ENCODE results near the gene CYP46A1.
A peak's percentile ranks its signal among the peaks of the same experiment; 100 is the strongest.

The CYP46A1 gene

DNA sequence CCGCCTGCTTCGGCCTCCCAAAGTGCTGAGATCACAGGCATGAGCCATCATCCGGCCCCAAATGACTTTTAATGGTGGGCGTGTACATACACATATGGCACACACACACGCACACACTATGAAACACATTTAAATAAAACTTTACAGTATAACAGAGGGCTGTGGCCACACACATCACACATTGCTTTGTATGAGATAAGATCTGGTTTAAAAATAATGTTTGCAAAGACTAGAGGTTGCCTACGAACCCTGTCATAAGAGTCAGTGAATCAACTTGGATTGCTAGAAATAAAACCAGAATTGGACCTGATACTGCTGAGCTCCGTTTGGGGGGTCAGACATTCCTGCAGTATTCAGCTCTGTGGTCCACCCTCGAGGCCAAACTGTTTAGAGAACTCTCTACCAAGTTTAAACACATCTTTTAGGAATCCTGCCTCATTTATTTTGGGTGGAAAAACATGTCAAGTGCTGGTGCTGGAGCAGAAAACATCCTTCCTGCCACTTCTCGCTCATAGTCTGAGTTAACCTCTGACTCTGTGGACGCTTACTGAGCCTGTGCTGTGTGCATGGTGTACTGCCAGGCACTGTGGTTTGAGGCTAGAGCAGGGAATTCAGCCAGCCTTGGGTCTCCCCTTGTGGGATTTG is 61.3 kb downstream of the CYP46A1 start:
- peak; percentile 69 for DNase-seq (ENCODE audit: low read depth)

GRCh38 chr14:99747167-99747566 is 63.1 kb downstream of the CYP46A1 start:
- DNase-seq (ENCODE audit: low read depth), result no peak

DNA sequence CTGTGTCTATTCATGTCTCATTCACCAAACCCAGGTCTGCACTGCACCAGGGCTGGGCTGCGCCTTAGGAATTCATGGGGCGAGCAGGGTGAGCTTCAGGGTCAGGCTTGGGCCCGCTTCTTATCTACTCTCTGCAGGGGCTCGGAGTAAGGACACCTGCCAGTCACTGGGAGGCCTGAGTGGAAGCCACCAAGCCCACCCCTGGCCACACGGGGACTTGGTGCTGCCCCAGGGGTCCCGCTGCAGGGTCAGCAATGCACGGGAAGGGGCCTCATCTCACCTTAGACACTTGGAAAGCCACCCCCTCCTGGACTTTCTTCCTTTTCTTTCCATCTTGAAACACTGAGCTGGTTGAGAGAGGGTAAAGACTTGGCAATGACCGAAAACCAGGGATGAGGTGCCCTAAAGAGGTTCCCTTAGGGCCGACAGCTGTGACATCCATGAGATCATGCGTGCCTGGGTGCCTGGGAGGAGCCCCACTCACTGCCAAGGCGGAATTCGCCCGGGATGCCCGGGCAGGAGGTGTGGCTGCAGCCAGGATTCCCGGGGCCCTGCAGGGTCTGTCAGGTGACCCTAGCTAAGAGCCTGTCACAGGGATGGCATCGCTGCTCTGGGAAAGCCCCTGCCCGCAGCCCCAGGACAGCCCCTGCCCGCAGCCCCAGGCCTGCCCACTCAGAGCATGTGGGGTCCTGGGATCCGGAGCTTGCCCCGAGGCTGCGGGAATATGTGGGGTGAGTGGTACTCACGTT is 63.7 kb downstream of the CYP46A1 start:
- no peak for DNase-seq (ENCODE audit: low read depth)

DNA sequence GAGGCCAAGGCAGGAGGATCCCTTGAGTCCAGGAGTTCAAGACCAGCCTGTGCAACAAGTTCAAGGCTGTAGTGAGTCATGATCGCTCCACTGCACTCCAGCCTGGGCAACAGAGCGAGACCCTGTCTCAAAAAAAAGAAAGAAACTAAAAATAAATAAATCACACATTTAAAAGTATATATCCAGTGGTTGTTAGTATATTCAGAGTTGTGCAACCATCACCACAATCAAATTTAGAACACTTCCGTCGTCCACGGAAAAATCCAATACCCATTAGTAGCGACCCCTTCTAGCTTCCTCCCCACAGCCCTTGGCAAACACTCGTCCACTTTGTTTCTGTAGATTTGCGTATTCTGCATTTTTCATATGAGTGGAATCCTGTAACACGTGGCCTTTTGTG is 64.4 kb downstream of the CYP46A1 start:
- DNase-seq (ENCODE audit: low read depth), result no peak

GRCh38 chr14:99749142-99749541 is 65.0 kb downstream of the CYP46A1 start:
- no peak for DNase-seq (ENCODE audit: low read depth)

- DNase-seq (ENCODE audit: low read depth), result no peak
Observed at GRCh38 chr14:99749763-99750715, 65.9 kb downstream of the CYP46A1 start.

- no peak for DNase-seq (ENCODE audit: low read depth)
Observed at GRCh38 chr14:99750746-99751450, 66.8 kb downstream of the CYP46A1 start.

DNA sequence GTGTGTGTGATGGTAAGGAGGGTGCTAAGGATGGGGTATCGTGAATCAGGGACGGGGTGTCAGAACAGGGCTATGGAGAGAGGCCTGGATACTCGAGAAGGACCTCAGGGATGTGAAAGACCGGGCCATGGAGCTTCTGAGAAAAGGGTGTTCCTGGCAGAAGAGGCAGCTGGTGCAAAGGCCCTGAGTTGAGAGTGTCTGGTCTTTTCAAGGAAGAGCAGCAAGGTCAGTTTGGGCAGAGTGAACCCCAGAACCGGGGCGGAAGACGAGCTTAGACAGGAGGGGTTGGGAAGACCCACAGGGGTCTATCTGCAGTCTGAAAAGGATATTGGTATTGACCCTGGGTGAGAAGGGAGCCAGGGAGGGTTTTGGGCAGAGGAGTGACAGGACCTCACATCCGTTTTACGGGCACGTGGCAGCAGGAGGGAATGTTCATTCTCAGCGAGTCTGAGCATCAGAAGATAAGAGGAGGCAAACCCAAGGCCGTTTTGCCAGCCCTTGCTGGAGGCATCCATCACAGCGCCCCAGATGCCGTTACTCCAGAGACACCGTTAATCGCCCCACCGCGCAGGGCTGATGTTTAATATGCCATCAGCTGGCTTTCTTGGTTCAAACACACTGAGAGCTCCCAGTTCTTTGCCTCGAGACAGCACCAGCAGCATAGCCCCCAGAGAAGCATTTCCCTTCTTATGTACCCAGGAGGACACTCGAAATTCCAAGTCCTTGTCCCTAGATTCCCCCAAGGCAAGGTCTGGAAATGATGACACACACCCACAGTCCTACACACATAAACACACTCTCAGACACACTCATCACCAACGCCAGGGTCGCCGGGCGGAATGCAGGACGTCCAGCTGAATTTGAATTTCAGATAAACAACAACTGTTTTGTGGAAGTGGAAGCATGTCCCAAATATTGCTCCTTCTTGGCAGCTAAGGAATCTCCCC is 67.7 kb downstream of the CYP46A1 start:
- DNase-seq (ENCODE audit: low read depth), result no peak

DNA sequence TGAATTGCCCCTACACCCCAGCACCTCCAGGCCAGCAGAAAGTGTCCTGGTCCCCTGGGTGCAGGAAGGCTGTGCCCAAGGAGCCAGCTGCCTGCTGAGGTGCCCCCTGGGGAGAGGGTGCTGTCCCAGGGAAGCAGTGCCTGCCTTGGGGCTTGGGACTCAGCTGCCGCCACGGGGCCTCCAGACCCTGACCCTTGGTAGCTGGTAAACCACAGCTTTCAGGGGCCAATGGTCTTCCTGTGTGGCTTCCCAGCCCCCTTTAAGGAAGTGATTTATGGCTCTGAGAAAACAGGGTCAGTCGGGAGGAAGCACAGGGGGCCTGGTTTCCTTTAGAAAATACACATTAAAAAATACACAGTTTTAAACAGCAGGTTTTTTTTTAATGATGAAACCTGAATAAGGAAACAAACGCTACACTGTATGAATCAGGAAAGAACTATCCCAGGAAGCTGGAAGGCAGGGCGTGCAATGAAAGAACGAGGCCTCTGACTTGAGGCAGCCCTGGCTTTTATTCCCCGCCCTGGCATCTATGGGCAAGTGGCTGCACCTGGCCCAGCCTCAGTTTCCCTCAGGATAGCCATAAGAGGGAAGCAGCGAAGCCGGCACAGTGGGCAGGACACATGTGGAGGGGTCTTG is 68.5 kb downstream of the CYP46A1 start:
- DNase-seq (ENCODE audit: low read depth), result no peak

- no peak for DNase-seq (ENCODE audit: low read depth)
Observed at GRCh38 chr14:99753225-99754140, 69.4 kb downstream of the CYP46A1 start.

GRCh38 chr14:99754141-99755067 is 70.3 kb downstream of the CYP46A1 start:
- DNase-seq (ENCODE audit: low read depth), result no peak

GRCh38 chr14:99755068-99755405 is 70.9 kb downstream of the CYP46A1 start:
- DNase-seq (ENCODE audit: low read depth), result no peak

GRCh38 chr14:99755629-99756603 is 71.8 kb downstream of the CYP46A1 start:
- peak; percentile 94 for DNase-seq (ENCODE audit: low read depth)

DNA sequence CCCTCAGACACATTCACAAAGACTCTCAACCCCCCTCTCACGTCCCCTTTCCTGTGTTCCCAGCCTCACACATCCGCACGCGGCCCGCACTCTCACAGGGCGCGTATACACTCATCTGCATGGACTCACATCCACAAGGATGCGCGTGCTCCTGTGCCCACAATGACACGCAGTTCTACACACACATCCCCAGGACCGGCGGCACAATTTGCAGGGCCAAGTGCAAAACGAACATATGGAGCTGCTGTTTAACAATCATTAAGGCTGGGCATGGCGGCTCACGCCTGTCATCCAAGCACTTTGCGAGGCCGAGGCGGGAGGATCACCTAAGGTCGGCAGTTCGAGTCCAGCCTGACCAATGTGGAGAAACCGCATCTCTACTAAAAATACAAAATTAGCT is 72.7 kb downstream of the CYP46A1 start:
- DNase-seq (ENCODE audit: low read depth), result no peak

- peak; percentile 97 for DNase-seq (ENCODE audit: low read depth)
Observed at GRCh38 chr14:99757331-99758070, 73.4 kb downstream of the CYP46A1 start.

DNA sequence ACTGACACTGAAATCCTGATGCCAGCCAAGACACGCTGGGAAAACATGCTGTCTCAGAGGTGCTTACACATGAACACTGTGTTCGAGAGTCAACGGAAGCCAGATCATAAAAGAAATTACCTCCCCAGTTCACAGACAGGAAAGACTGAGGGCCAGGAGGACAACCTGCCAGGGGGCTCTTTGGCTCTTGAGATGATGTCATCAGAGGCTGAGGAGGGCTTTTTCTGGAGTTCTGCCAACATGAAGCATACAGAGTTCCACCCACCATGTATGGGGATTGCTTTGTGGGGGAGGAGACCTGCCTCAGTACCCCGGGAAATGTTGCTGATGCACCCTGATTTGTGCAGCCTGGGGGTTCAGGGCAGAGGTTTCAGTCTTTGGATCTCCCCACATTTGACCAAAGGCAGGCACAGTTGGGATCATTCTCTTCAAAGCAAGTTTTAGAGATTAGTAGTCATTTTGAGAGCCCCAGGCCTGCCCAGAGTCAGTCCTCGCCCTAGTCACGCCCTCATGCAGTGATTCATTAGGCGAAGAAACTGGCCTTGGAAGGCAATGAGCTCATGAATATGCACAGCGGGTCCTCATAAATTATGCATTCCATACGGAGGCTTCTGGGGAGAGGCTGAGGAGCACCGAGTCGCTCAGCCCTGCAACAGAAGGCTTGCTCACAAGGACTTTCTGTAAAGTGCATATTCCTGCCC is 74.2 kb downstream of the CYP46A1 start:
- DNase-seq (ENCODE audit: low read depth), result peak; percentile 91
